Measurements from ENCODE around the gene FAM163B.

The FAM163B gene

DNA sequence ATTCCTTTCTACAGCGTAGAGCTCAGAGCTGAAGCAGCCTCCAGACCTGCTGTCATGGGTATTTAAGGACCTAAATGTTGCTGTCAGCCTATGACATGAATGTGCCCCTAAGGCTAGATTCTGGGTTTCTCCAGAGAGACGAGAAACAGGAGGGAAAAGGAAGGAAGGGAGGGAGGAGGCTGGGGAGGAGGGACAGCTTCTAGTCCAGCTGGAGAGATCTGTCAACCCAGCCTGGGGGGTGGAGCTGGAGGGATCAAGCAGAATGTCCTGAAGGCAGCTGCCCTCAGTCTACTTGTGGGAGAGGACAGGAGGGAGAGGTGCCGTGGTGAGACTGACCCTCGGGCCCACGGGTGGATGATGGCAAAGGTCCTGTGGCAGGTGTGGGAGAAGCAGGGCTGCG lies 25.9 kb upstream of the FAM163B start:
- TF ChIP-seq, protein P1, sequence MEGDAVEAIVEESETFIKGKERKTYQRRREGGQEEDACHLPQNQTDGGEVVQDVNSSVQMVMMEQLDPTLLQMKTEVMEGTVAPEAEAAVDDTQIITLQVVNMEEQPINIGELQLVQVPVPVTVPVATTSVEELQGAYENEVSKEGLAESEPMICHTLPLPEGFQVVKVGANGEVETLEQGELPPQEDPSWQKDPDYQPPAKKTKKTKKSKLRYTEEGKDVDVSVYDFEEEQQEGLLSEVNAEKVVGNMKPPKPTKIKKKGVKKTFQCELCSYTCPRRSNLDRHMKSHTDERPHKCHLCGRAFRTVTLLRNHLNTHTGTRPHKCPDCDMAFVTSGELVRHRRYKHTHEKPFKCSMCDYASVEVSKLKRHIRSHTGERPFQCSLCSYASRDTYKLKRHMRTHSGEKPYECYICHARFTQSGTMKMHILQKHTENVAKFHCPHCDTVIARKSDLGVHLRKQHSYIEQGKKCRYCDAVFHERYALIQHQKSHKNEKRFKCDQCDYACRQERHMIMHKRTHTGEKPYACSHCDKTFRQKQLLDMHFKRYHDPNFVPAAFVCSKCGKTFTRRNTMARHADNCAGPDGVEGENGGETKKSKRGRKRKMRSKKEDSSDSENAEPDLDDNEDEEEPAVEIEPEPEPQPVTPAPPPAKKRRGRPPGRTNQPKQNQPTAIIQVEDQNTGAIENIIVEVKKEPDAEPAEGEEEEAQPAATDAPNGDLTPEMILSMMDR (IDR thresholded peaks at IDR 0.05; ENCODE audit: borderline replicate concordance, insufficient read depth, low read depth, low read length), result no peak
- H3K4me3 ChIP-seq (ENCODE audit: low read depth, low read length), result no peak overlapping the region

DNA sequence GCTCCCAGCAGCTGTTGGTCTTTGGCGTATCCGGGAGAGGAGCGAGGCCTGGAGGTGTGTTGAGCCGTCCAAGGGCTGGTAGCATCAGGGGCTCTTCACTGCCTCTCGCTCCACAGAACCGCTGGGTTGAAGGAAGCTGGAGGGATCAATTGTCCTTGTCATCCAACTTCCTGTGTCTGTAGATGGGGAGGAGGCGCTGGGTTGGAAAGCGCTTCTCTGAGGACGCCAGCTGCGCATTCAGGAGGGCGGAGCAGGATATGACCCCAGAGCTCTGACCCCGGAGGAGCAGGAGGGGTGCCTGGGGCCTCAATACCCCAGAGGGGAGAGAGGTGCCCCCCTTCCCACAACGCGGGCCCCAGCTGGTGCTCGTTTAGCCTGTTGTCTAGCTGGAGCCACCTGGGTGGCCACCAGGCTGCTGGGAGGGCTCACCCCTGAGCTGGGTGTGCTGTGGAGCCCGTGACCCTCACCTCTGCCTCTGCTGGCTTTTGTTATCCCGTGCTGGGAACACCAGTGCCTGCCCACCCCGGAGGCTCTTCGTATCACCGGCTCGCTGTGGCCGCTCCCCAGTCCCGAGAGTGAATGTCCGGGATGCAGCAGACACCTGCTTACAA lies 25.0 kb upstream of the FAM163B start:
- TF ChIP-seq, protein P1 (IDR thresholded peaks at IDR 0.05; ENCODE audit: borderline replicate concordance, insufficient read depth, low read depth, low read length), result no peak
- H3K4me3 ChIP-seq (ENCODE audit: low read depth, low read length), result no peak overlapping the region

DNA sequence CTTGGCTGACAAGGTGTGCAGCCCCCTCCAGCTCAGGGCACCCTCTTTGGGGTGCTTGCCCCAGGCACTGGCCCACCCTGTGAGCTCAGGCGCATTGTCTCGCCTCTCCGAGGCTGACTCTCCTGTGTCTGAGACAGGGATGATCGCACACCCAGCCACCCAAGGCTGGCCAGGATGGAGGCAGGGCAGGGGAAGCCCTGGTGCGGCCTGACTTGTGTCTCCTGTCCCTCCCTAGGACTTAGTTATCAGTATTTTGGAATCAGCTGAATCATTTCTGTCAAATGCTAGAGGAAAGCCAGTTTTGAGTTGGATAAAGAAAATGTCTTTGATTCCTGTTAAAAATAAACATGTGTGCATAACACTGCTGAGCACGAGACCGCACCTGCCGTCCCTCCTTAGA lies 24.5 kb upstream of the FAM163B start:
- H3K4me3 ChIP-seq (ENCODE audit: low read depth, low read length), result no peak overlapping the region
- TF ChIP-seq, protein P1 (IDR thresholded peaks at IDR 0.05; ENCODE audit: borderline replicate concordance, insufficient read depth, low read depth, low read length), result no peak

DNA sequence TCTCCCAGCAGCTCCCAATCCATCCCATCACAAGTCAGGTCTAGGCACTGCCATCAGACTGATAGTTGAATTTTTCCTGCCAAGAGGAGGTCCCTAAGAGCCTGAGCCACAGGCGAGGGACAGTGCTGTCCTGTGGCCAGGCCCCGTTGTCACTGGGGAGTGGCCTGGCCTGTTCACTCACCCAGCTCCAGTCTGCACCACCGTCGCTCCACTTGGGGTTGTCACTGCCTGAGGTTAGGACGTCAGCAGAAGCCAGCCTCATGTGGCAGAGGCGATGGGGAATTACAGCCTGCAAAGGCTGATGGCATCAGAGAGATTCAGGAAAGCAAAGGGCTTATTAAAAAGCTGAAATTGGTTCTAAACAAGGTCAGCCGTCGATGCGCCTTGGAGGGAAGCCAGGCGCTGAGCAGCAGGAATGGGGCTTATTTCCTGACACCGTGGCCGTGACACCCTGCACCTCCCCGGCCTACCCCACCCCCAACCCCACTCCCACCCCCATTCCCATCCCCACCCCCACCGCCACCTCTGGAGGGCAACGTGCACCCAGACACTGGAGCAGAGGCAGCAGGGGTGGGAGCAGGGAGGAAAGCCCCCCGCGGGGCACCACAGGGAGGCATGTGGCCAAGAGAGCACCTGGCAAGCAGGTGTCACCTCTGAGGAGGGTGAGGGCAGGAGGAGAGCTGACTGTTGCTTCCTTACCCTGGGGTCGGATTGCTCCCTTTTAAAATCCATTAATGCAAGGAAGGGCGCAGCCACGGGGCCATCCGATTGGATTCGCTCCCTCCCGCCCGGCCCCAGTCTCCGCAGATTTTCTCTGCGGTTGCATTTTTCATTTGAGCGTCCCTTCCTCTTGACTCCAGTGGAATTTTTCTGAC lies 23.9 kb upstream of the FAM163B start:
- TF ChIP-seq, protein P1 (IDR thresholded peaks at IDR 0.05; ENCODE audit: borderline replicate concordance, insufficient read depth, low read depth, low read length), result no peak
- H3K4me3 ChIP-seq (ENCODE audit: low read depth, low read length), result no peak overlapping the region

DNA sequence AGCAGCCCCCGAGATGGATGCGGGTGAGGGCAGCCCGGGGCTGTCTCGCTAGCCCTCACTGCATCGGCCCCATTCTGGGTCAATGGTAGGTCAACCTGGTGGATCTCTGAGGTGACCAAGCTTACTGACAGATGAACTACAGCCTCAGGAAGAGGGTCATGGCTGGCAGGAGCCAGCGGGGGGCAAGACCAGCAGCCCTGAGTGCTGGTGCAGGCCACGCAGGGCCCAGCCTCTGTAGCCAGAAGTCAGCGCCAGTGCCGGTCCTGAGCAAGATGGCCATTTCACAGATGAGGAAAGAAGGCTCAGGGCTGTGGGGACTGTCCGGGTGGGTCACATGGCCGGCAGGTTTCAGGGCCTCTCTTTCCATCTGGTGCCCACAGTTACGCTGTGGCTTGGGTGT lies 21.9 kb upstream of the FAM163B start:
- TF ChIP-seq, protein P1 (IDR thresholded peaks at IDR 0.05; ENCODE audit: borderline replicate concordance, insufficient read depth, low read depth, low read length), result no peak
- H3K4me3 ChIP-seq (ENCODE audit: low read depth, low read length), result no peak overlapping the region

DNA sequence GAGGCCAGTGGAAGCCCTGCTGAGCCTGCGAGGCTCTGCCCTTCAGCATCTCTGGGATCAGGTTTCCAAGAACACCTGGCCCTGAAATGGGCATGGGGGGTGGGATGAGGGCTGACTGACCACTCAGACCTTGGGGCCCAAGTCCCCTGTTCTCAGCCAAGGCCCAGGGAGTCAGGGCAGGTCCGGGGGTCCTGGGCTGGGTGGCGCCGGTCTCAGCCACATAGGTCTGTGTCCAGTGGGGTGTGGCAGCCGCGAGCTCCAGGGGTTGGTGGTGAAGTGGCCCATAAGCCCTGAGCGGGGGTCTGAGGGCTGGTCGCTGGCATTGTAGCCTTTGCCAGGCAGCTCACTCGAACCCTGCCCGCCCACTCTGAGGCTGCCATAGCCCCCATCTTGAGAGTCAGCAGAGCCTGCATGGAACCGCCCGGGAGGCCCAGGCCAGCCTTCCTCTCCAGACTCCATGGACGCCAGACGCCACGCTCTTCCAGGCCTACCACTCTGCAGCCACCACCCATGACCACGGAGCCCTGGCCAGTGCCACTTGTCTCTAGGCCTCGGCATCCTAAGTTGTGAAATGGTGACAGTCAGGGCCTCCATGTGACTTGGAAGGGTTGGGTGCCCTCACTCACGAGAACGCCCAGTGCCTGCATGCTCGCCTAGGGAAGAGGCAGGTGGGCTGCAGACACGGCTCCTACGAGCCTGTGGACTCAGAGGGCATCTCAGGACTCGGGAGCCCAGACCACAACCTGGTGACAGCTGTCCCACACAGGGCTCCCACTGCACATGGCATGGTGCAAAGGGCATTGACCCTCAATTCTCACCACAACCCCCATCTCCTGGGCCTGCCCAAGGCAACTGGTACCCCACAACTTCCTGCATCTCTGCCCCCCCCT lies 20.3 kb upstream of the FAM163B start:
- TF ChIP-seq, protein P1 (IDR thresholded peaks at IDR 0.05; ENCODE audit: borderline replicate concordance, insufficient read depth, low read depth, low read length), result no peak
- H3K4me3 ChIP-seq (ENCODE audit: low read depth, low read length), result no peak overlapping the region
